Astrocyte of the hippocampus (primary cell): ENCODE data around the gene ID2.

Experiments
- DNase-seq: peaks from one replicate; pipeline ENCODE4 v3.0.0; 2011; ENCODE audit warnings: low read depth, low spot score

Gene ID2

GRCh38 chr2:8669157-8669817 is 12.6 kb upstream of the ID2 start:
- DNase-seq = peak; percentile 89

GRCh38 chr2:8670580-8670979 is 11.3 kb upstream of the ID2 start:
- no peak for DNase-seq

GRCh38 chr2:8671176-8671575 is 10.7 kb upstream of the ID2 start:
- DNase-seq = no peak

GRCh38 chr2:8671802-8672201 is 10.1 kb upstream of the ID2 start:
- DNase-seq = no peak

- no peak for DNase-seq
Measured at GRCh38 chr2:8672940-8673339, 8.9 kb upstream of the ID2 start.

GRCh38 chr2:8673381-8673780 is 8.5 kb upstream of the ID2 start:
- no peak for DNase-seq

- no peak for DNase-seq
Measured at GRCh38 chr2:8674420-8675009, 7.3 kb upstream of the ID2 start.

- no peak for DNase-seq
Measured at GRCh38 chr2:8675543-8675942, 6.3 kb upstream of the ID2 start.

- DNase-seq = peak; percentile 94
Measured at GRCh38 chr2:8676191-8676920, 5.5 kb upstream of the ID2 start.

- DNase-seq = peak; percentile 80
Measured at GRCh38 chr2:8676921-8677645, 4.8 kb upstream of the ID2 start.

GRCh38 chr2:8677646-8678592 is 3.9 kb upstream of the ID2 start:
- peak; percentile 87 for DNase-seq

GRCh38 chr2:8678731-8679566 is 2.9 kb upstream of the ID2 start:
- DNase-seq = peak; percentile 99

- no peak for DNase-seq
Measured at GRCh38 chr2:8679567-8679826, 2.4 kb upstream of the ID2 start.

- DNase-seq = peak; percentile 71
Measured at GRCh38 chr2:8679827-8680731, 1.8 kb upstream of the ID2 start.

- DNase-seq = peak; percentile 81
Measured at GRCh38 chr2:8680822-8681760, 765 bp upstream of the ID2 start.

GRCh38 chr2:8682719-8683667 is 1.1 kb downstream of the ID2 start:
- DNase-seq = peak; percentile 66

- DNase-seq = peak; percentile 61
Measured at GRCh38 chr2:8684540-8684877, 2.7 kb downstream of the ID2 start.
